ENCODE results near the gene CBLB.

DNA sequence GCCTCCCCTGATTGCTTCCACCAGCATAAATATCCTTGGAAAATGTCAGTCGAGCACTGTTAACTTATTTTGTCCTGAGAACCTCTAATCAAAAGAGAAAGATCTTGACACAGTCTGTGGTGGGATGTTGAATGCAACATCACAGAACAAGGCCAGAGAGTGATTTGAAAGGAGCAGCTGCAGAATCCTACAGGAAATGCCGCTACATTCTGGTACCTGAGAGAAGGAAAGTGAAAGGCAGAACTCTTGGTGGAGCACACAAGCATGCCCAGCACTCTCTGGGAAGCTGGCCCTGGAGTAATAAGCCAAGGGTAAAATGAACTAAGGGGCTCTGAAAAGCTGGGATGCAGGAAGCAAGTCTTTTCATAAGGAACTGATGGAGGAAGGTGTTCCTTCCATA, 75.8 kb downstream of the CBLB start:
- TF ChIP-seq RAD21 (IDR thresholded peaks at IDR 0.05) = no peak
- TF ChIP-seq, protein P1, sequence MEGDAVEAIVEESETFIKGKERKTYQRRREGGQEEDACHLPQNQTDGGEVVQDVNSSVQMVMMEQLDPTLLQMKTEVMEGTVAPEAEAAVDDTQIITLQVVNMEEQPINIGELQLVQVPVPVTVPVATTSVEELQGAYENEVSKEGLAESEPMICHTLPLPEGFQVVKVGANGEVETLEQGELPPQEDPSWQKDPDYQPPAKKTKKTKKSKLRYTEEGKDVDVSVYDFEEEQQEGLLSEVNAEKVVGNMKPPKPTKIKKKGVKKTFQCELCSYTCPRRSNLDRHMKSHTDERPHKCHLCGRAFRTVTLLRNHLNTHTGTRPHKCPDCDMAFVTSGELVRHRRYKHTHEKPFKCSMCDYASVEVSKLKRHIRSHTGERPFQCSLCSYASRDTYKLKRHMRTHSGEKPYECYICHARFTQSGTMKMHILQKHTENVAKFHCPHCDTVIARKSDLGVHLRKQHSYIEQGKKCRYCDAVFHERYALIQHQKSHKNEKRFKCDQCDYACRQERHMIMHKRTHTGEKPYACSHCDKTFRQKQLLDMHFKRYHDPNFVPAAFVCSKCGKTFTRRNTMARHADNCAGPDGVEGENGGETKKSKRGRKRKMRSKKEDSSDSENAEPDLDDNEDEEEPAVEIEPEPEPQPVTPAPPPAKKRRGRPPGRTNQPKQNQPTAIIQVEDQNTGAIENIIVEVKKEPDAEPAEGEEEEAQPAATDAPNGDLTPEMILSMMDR (IDR thresholded peaks at IDR 0.05; ENCODE audit: low read depth, low read length, missing input control) = no peak
